Activated T-helper 1 cell treated with anti-CD3 and anti-CD28 coated beads, Interleukin-12 subunit alpha, Interleukin-12 subunit beta, Interleukin-2, Interleukin-4 antibody, amounts not matched to agents 30 ng/mL and 10 ng/mL and 1 ng/mL, durations not matched to agents 14 hours and 24 hours and 36 hours (primary cell): ENCODE results near the gene INTS14. TPM values are rescaled to one million over a fixed set of nuclear protein-coding genes. Genes with fewer than 3 reads are reported as not detected.
"Not testable (repeated sequence)": the region's sequence is repeated elsewhere in the genome, so short reads cannot be mapped to it uniquely, and the experiment has no call there.

ENCODE experiments used
- DNase-seq: peaks from one replicate; pipeline ENCODE4 v3.0.0; 2021; ENCODE audit warnings: low spot score
- H3K27ac Mint-ChIP-seq: one replicate; pipeline ENCODE4 v1.8.0; 2021; ENCODE audit warnings: mild to moderate bottlenecking, mixed read lengths
- H3K27me3 Mint-ChIP-seq: one replicate; pipeline ENCODE4 v1.8.0; 2022; ENCODE audit warnings: mild to moderate bottlenecking, moderate library complexity, mixed read lengths; ENCODE audit not compliant: insufficient read depth
- H3K36me3 Mint-ChIP-seq: one replicate; pipeline ENCODE4 v1.8.0; 2021; ENCODE audit warnings: low read depth, mixed read lengths
- H3K4me1 Mint-ChIP-seq: one replicate; pipeline ENCODE4 v1.8.0; 2021; ENCODE audit warnings: low read depth, mixed read lengths
- H3K4me3 Mint-ChIP-seq: one replicate; pipeline ENCODE4 v1.8.0; 2021; ENCODE audit warnings: mild to moderate bottlenecking, moderate library complexity, mixed read lengths
- H3K9me3 Mint-ChIP-seq: one replicate; pipeline ENCODE4 v1.8.0; 2021; ENCODE audit warnings: mixed read lengths
- intact Hi-C: fragments of 100-400 bp; cut with micrococcal nuclease; formaldehyde crosslinking; loops from one replicate; pipeline ENCODE4 v1.15.1; 2024
- total RNA-seq: library from RNA; stranded (reverse); gene quantifications from 2 replicates; pipeline ENCODE4 v1.2.3, GENCODE V29; 2022

The INTS14 gene
- total RNA-seq, 1 donor from 2014 or later, result 47.4 TPM

GRCh38 chr15:65621638-65622037, 10.7 kb upstream of the INTS14 start, which contains the start of gene SLC24A1:
TSS of gene SLC24A1 (plus strand) at chr15:65621938. CDS start at chr15:65624081, 2,143 bp downstream.
- Mint-ChIP-seq H3K27me3 (no peaks in the 10 kb centered on the region), H3K4me3 (no peak within 1 kb of the TSS), H3K4me1 (no peaks in the 10 kb centered on the region), H3K9me3 (no peaks in the 10 kb centered on the region), H3K27ac (no peak within 1 kb of the TSS), H3K36me3 (peaks cover 5% of the 10 kb centered on the region)
- DNase-seq, result no peak
- intact Hi-C loops, result no loop called here

- intact Hi-C loops, result no loop called here
- Mint-ChIP-seq H3K27me3 (no peaks in the 10 kb centered on the region), H3K27ac (no peak overlapping the region), H3K36me3 (peaks cover 6% of the 10 kb centered on the region), H3K9me3 (peaks cover 3% of the 10 kb centered on the region), H3K4me1 (no peaks in the 10 kb centered on the region), H3K4me3 (no peak overlapping the region)
- DNase-seq, result no peak
Measured at GRCh38 chr15:65620833-65621232, 9.9 kb upstream of the INTS14 start.

- Mint-ChIP-seq H3K27me3 (no peaks in the 10 kb centered on the region), H3K9me3 (peaks cover 3% of the 10 kb centered on the region), H3K4me3 (no peak overlapping the region), H3K4me1 (no peaks in the 10 kb centered on the region), H3K27ac (no peak overlapping the region), H3K36me3 (peaks cover 6% of the 10 kb centered on the region)
- DNase-seq, result no peak
- intact Hi-C loops, result loop anchor here (10.0 kb wide), 1 partner anchor 315 kb away; the partner anchor contains the start of gene RNU5B-1
Measured at GRCh38 chr15:65619626-65620290, 8.8 kb upstream of the INTS14 start.

DNA sequence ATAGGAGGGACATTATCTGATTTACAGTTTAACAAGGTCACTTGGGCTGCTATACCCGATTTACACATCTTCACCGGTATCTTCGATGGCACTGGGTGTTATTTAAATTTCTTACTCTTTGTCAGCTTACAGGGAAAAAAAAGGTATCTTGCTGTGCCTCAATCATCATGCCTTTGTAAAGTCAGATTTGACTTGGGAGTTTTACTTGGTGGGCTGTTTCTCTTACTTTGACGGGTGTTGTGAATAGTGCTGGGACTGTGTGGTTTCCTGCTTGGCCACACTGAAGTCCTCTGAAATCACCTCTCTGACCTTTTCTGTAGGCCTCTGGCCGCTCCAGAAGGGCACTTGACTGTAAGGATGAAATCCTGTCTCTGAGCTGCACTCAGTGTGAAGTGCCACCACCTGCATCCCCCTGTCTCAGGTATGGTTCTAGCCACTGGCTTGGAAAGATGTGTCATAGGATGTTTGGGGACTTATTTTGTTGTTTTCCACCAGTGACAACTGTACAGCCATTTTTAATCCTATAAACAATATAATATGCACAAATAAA, 7.7 kb upstream of the INTS14 start:
- no peaks in the 10 kb centered on the region for H3K4me1 Mint-ChIP-seq
- H3K27me3 Mint-ChIP-seq, result no peaks in the 10 kb centered on the region
- H3K4me3 Mint-ChIP-seq, result no peak overlapping the region
- H3K36me3 Mint-ChIP-seq, result peaks cover 1% of the 10 kb centered on the region
- H3K9me3 Mint-ChIP-seq, result peaks cover 3% of the 10 kb centered on the region
- no peak overlapping the region for H3K27ac Mint-ChIP-seq
- intact Hi-C loops, result loop anchor here (10.0 kb wide), 1 partner anchor 314 kb away; the partner anchor contains the start of gene RNU5B-1
- no peak for DNase-seq

DNA sequence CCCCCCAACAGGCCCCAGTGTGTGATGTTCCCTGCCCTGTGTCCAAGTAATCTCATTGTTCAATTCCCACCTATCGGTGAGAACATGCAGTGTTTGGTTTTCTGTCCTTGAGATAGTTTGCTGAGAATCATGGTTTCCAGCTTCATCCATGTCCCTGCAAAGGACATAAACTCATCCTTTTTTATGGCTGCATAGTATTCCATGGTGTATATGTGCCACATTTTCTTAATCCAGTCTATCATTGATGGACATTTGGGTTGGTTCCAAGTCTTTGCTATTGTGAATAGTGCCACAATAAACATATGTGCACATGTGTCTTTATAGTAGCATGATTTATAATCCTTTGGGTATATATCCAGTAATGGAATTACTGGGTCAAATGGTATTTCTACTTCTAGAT, 5.0 kb upstream of the INTS14 start:
- H3K27ac Mint-ChIP-seq, H3K36me3 Mint-ChIP-seq, H3K9me3 Mint-ChIP-seq, H3K4me3 Mint-ChIP-seq, DNase-seq, H3K27me3 Mint-ChIP-seq: not testable (repeated sequence)
- intact Hi-C loops, result loop anchor here (10.0 kb wide), 1 partner anchor 311 kb away; the partner anchor contains the start of gene RNU5B-1
- peaks cover 13% of the 10 kb centered on the region for H3K4me1 Mint-ChIP-seq

- H3K27ac Mint-ChIP-seq, result no peak overlapping the region
- intact Hi-C loops, result loop anchor here (10.0 kb wide), 1 partner anchor 308 kb away; the partner anchor contains the start of gene RNU5B-1
- DNase-seq, result no peak
- H3K27me3 Mint-ChIP-seq, result no peaks in the 10 kb centered on the region
- H3K9me3 Mint-ChIP-seq, result peaks cover 3% of the 10 kb centered on the region
- H3K36me3 Mint-ChIP-seq, result peaks cover 3% of the 10 kb centered on the region
- H3K4me1 Mint-ChIP-seq, result peaks cover 27% of the 10 kb centered on the region
- H3K4me3 Mint-ChIP-seq, result no peak overlapping the region
Measured at GRCh38 chr15:65612949-65613744, 2.2 kb upstream of the INTS14 start.

DNA sequence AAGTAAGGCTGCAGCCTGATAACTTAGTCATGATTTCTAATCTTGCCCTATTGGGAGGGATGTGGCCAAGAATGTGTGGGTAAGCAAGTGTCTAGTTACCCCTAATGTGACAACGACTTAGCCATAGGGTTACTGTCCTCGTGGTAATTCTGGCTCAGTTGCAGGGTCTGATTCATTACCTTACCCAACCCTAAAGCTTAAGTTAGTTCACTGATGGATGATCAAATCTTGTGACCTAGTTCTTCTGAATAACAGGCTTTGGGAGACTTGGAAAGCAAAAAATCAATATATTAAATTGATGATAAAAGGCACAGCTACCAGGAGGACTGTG, 1.6 kb upstream of the INTS14 start:
- Mint-ChIP-seq H3K4me3 (peak overlapping the region; percentile 5), H3K27ac (no peak overlapping the region), H3K27me3 (no peaks in the 10 kb centered on the region), H3K4me1 (peaks cover 30% of the 10 kb centered on the region), H3K9me3 (peaks cover 3% of the 10 kb centered on the region), H3K36me3 (peaks cover 6% of the 10 kb centered on the region)
- no peak for DNase-seq
- intact Hi-C loops, result loop anchor here (10.0 kb wide), 1 partner anchor 308 kb away; the partner anchor contains the start of gene RNU5B-1

DNA sequence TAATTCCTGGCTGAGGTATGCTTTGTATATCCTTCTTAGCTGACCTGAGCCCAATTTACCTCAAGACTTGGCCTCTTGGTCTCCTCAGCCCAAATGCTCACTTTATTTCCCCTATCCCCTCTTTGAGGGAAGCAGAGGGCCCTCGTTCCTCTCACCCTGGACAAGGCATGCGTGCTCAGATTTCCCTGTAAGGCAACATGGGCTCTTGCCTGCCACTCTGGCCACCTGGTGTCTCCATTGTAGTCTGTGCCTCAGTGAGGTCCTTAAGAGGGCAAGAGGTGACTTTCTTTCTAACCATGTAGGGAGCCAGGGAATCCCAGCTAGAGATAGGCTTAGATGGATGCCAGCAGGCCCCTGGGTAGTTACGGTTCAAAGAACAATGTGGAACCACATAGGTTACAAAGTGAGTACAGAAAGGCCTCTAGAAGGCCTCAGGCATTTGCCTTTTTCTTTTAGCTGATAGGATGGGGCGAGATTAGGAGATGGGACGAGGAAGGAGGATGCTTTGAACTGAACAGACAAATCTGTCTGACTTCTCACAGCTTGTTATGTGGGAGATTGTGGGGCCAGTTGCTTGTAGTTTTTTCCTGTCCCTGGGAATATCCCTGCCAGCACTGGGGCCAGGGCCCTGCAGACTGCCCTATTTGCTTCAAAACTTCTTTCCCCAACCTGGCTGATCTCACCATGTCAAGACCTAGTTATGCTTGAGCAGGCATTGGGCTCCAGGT, 1.1 kb upstream of the INTS14 start:
- Mint-ChIP-seq H3K4me3 (peak overlapping the region; percentile 90), H3K27me3 (no peaks in the 10 kb centered on the region), H3K27ac (peak overlapping the region; percentile 96), H3K9me3 (peaks cover 3% of the 10 kb centered on the region), H3K36me3 (peaks cover 8% of the 10 kb centered on the region), H3K4me1 (peaks cover 35% of the 10 kb centered on the region)
- intact Hi-C loops, result loop anchor here (1.0 to 10.0 kb wide), 5 partner anchors 82 to 892 kb away; partner anchors contain the start of genes DIS3L, DPP8, HACD3 and RNU5B-1
- no peak for DNase-seq

DNA sequence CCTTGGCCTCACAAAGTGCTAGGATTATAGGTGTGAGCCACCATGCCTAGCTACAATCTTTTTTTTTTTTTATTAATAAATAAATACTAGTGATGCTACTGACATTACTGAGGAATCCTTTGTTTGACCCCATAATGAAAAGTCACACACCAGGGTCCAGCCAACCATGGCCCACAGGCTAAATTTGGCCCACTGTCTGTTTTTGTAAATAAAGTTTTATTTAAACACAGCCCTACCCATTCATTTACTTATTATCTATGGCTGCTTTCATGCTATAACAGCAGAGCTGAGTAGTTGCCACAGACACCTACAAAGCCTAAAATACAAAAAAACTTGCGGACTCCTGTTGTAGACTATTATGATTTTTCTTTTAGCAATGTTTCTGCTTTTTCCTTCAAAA, 7.4 kb downstream of the INTS14 start:
- no peaks in the 10 kb centered on the region for H3K9me3 Mint-ChIP-seq
- DNase-seq, result no peak
- H3K27me3 Mint-ChIP-seq, result no peaks in the 10 kb centered on the region
- intact Hi-C loops, result no loop called here
- H3K4me3 Mint-ChIP-seq, result no peak overlapping the region
- H3K27ac Mint-ChIP-seq, result no peak overlapping the region
- peaks cover 15% of the 10 kb centered on the region for H3K36me3 Mint-ChIP-seq
- H3K4me1 Mint-ChIP-seq, result peaks cover 9% of the 10 kb centered on the region

GRCh38 chr15:65603134-65603533, 7.8 kb downstream of the INTS14 start:
- H3K9me3 Mint-ChIP-seq, result no peaks in the 10 kb centered on the region
- H3K4me1 Mint-ChIP-seq, result peaks cover 9% of the 10 kb centered on the region
- no peaks in the 10 kb centered on the region for H3K27me3 Mint-ChIP-seq
- intact Hi-C loops, result no loop called here
- H3K4me3 Mint-ChIP-seq, result no peak overlapping the region
- no peak overlapping the region for H3K27ac Mint-ChIP-seq
- peaks cover 20% of the 10 kb centered on the region for H3K36me3 Mint-ChIP-seq
- no peak for DNase-seq

DNA sequence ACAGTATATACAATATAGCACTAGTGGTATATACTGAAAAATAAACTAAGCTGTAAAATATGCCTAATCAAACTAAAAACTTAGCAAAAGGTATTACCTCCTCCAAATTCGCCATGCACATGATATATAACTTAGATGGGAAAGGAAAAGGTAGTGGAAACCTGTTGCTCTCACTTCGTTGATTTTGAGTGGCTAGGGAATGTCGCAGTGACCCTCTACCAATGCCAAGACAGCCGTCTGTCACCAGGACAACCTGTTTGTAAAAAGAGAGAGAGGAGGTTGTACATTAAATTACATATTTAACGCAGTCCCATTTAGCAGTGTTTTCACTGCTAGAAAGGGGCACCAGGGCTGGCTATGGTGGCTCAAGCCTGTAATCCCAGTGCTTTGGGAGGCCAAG, 11.3 kb downstream of the INTS14 start:
- H3K4me1 Mint-ChIP-seq, result no peaks in the 10 kb centered on the region
- H3K36me3 Mint-ChIP-seq, result peaks cover 20% of the 10 kb centered on the region
- intact Hi-C loops, result no loop called here
- no peak overlapping the region for H3K27ac Mint-ChIP-seq
- H3K27me3 Mint-ChIP-seq, result no peaks in the 10 kb centered on the region
- no peak for DNase-seq
- H3K4me3 Mint-ChIP-seq, result no peak overlapping the region
- H3K9me3 Mint-ChIP-seq, result no peaks in the 10 kb centered on the region

DNA sequence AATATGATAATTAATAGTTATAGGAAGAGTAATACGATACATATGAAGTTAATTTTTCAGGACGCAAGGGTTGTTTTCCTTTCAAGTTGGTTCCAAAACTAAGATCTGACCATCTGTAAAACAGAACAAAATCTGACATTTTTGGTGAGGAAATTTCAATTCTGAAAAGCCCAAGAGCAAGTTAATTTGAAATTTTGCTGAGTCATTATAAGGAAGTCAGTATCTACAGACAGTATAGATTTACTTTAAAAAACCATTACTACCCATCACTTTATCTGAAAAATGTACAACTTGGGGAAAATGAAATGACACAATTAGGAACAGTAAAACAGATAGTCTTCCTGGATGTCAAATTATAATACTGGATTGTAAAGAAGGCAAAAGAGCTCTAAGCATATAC, 12.5 kb downstream of the INTS14 start:
- Mint-ChIP-seq H3K36me3 (peaks cover 20% of the 10 kb centered on the region), H3K4me3 (no peak overlapping the region), H3K27me3 (no peaks in the 10 kb centered on the region), H3K4me1 (no peaks in the 10 kb centered on the region), H3K9me3 (no peaks in the 10 kb centered on the region), H3K27ac (no peak overlapping the region)
- intact Hi-C loops, result no loop called here
- no peak for DNase-seq
